ENCODE measurements around the gene DST. TPM values are rescaled to one million over a fixed set of nuclear protein-coding genes. Genes with fewer than 3 reads are reported as not detected.

DST gene
- total RNA-seq, 1 experiment from 2014 or later, result 91.9 TPM

DNA sequence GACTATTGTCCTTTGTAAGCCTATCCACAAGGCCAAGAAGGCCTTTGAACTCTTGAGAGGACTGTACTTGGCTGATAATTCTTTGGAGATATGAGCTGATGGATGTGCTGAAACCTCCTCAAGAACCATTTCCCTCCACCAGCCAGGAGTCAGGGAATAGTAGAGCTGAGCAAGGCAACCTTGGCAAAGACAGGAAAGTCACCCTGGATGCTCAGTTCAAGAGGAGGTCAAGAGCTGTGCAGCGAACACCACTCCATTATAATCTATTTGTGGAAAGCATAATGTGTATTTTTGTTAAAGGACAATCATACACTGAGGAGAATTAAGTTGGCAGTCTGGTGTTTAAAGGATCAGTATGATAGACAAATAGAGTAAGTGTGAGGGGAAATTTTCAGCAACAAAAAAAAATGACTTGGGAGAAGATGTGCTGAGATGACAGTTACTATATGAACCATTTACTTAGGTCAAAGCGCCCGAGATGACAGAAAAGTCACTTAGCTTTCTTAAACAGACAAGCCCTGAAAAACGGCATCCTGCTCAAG lies 218.1 kb downstream of the DST start:
- H2BK120ac ChIP-seq (ENCODE audit: low read depth, low read length, poor library complexity, severe bottlenecking), result no peak overlapping the region
- no peak overlapping the region for H3K27ac Mint-ChIP-seq
- no peak overlapping the region for H2BK12ac ChIP-seq (ENCODE audit: insufficient read length, low read depth, low read length)
- no peak overlapping the region for H3K18ac ChIP-seq (ENCODE audit: insufficient read length, low read depth, low read length)
- H3K9me3 ChIP-seq (ENCODE audit: control insufficient read depth, low read depth, low read length), result no peaks in the 10 kb centered on the region
- no peaks in the 10 kb centered on the region for H3K4me1 ChIP-seq (ENCODE audit: insufficient read depth, low read length)
- no peak overlapping the region for H2AFZ ChIP-seq (ENCODE audit: low read length)
- H3K36me3 Mint-ChIP-seq (ENCODE audit: insufficient read depth in 1 of 3, low read depth in 3 of 3), result no peaks in the 10 kb centered on the region
- WGBS (ENCODE audit: extremely low coverage, insufficient read length, low lambda C conversion rate), result no CpG with 5 or more reads among the region's 4 CpGs
- H3T11ph ChIP-seq (ENCODE audit: low read length), result no peak overlapping the region
- H3K4ac ChIP-seq (ENCODE audit: low read depth, low read length), result no peak overlapping the region
- no peaks in the 10 kb centered on the region for H3K79me1 ChIP-seq (ENCODE audit: insufficient read depth, low read depth, low read length, poor library complexity, severe bottlenecking)
- H3K9ac ChIP-seq (ENCODE audit: extremely low read depth, insufficient read length, low read length), result no peak overlapping the region
- no peak overlapping the region for H3K14ac ChIP-seq (ENCODE audit: insufficient read depth, low read length)
- no peak overlapping the region for H3K27ac ChIP-seq (ENCODE audit: insufficient read length, low read depth, low read length)
- H2BK15ac ChIP-seq (ENCODE audit: low read depth, low read length), result no peak overlapping the region
- no peaks in the 10 kb centered on the region for H3K23me2 ChIP-seq (ENCODE audit: insufficient read length, low read depth, low read length, poor library complexity, severe bottlenecking)
- no peaks in the 10 kb centered on the region for H3K9me3 Mint-ChIP-seq
- H3K23ac ChIP-seq (ENCODE audit: insufficient read length, low read depth, low read length), result no peak overlapping the region
- no peak overlapping the region for H4K8ac ChIP-seq (replicated peaks; ENCODE audit: insufficient read length, low read depth, low read length)
- H3K4me2 ChIP-seq (ENCODE audit: insufficient read depth, insufficient read length, low read length), result no peak overlapping the region
- no peaks in the 10 kb centered on the region for H4K20me1 ChIP-seq (ENCODE audit: control insufficient read depth, insufficient read depth, insufficient read length)
- H2AK5ac ChIP-seq (ENCODE audit: insufficient read length, low read length), result no peak overlapping the region
- H3K79me2 ChIP-seq (ENCODE audit: insufficient read depth, low read length), result no peaks in the 10 kb centered on the region
- H2BK5ac ChIP-seq (ENCODE audit: insufficient read length, low read length), result no peak overlapping the region
- H2BK20ac ChIP-seq (ENCODE audit: low read depth, low read length, poor library complexity, severe bottlenecking), result no peak overlapping the region
- TF ChIP-seq, protein P1, sequence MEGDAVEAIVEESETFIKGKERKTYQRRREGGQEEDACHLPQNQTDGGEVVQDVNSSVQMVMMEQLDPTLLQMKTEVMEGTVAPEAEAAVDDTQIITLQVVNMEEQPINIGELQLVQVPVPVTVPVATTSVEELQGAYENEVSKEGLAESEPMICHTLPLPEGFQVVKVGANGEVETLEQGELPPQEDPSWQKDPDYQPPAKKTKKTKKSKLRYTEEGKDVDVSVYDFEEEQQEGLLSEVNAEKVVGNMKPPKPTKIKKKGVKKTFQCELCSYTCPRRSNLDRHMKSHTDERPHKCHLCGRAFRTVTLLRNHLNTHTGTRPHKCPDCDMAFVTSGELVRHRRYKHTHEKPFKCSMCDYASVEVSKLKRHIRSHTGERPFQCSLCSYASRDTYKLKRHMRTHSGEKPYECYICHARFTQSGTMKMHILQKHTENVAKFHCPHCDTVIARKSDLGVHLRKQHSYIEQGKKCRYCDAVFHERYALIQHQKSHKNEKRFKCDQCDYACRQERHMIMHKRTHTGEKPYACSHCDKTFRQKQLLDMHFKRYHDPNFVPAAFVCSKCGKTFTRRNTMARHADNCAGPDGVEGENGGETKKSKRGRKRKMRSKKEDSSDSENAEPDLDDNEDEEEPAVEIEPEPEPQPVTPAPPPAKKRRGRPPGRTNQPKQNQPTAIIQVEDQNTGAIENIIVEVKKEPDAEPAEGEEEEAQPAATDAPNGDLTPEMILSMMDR (conservative IDR thresholded peaks at IDR 0.05), result no peak
- no peak overlapping the region for H4K91ac ChIP-seq (ENCODE audit: insufficient read length, low read depth, low read length)
- H3K27me3 ChIP-seq (ENCODE audit: insufficient read depth, low read length), result no peaks in the 10 kb centered on the region
- H3K27me3 Mint-ChIP-seq (ENCODE audit: low read depth), result no peaks in the 10 kb centered on the region
- H3K4me3 Mint-ChIP-seq, result no peak overlapping the region
- no peak overlapping the region for H4K5ac ChIP-seq (ENCODE audit: insufficient read length, low read depth, low read length)
- H3K56ac ChIP-seq (ENCODE audit: insufficient read length, low read depth, low read length), result no peak overlapping the region
- no peak for DNase-seq
- no peaks in the 10 kb centered on the region for H3K4me1 Mint-ChIP-seq
